H1 (cell line): Measurements from ENCODE around the gene LILRA1. TPM values are rescaled to one million over a fixed set of nuclear protein-coding genes. Genes with fewer than 3 reads are reported as not detected.

Experiments
- CTCF ChIA-PET: fragments of 300-600 bp; sonication (Branson Sonifier 250); formaldehyde crosslinking; loops from one replicate; lab custom pipeline; 2021; ENCODE audit not compliant: partially characterized antibody; lab: Charles Lee
- POLR2A ChIA-PET: fragments of 300-600 bp; sonication (Branson Sonifier 250); formaldehyde crosslinking; loops from one replicate; lab custom pipeline; 2021; ENCODE audit warnings: inconsistent platforms; ENCODE audit not compliant: partially characterized antibody; lab: Charles Lee
- DNase-seq, 2 experiments: peaks; one replicate each; pipeline versions ENCODE4 v3.0.0 to v3.0.0-alpha.2; 2010 to 2022; ENCODE audit warnings: low spot score in 2 of 2, low read depth in 1 of 2, mixed read lengths in 1 of 2
- FAIRE-seq: peaks from 2 replicates; lab custom pipeline; 2011; peaks lifted over from hg19 to GRCh38; lab: Jason Lieb, UNC
- H2AFZ ChIP-seq: 2 replicates; pipeline ENCODE4 v1.8.1; 2012; ENCODE audit warnings: low read length, inconsistent platforms
- H2AK5ac ChIP-seq: 2 replicates; pipeline ENCODE4 v1.6.1; 2013; ENCODE audit warnings: low read depth, low read length
- H2BK120ac ChIP-seq: replicated peaks from 2 replicates; pipeline ENCODE3; 2013; ENCODE audit warnings: low read depth, low read length, inconsistent platforms
- H2BK12ac ChIP-seq: 2 replicates; pipeline ENCODE4 v1.6.1; 2013; ENCODE audit warnings: low read depth, low read length
- H2BK15ac ChIP-seq: 2 replicates; pipeline ENCODE4 v1.6.1; 2013; ENCODE audit warnings: low read length
- H2BK20ac ChIP-seq: 2 replicates; pipeline ENCODE4 v1.6.1; 2013; ENCODE audit warnings: low read length
- H2BK5ac ChIP-seq: 2 replicates; pipeline ENCODE4 v1.6.1; 2013; ENCODE audit warnings: low read depth, low read length
- H3K14ac ChIP-seq: 2 replicates; pipeline ENCODE4 v1.6.1; 2013; ENCODE audit warnings: inconsistent platforms; ENCODE audit not compliant: insufficient read length
- H3K18ac ChIP-seq: 2 replicates; pipeline ENCODE4 v1.6.1; 2013; ENCODE audit warnings: low read length; ENCODE audit errors: extremely low read depth
- H3K23ac ChIP-seq: 2 replicates; pipeline ENCODE4 v1.6.1; 2013; ENCODE audit warnings: inconsistent platforms; ENCODE audit not compliant: insufficient read length
- H3K23me2 ChIP-seq: 2 replicates; pipeline ENCODE4 v1.6.1; 2013; ENCODE audit warnings: low read depth, low read length
- H3K27ac ChIP-seq: 2 replicates; pipeline ENCODE4 v1.6.1; 2011; ENCODE audit warnings: low read depth, low read length, inconsistent platforms
- H3K27me3 ChIP-seq, 4 experiments: replicated peaks in 1 of 4; 1 replicate in 1 of 4; 2 replicates in 3 of 4; pipeline versions ENCODE4 v1.6.1 to v1.8.1; 2011 to 2013; ENCODE audit warnings: low read length in 3 of 4, mild to moderate bottlenecking in 3 of 4, inconsistent platforms in 2 of 4, mixed read lengths in 2 of 4, moderate library complexity in 1 of 4; ENCODE audit not compliant: control insufficient read depth in 3 of 4, insufficient read depth in 3 of 4; ENCODE audit errors: extremely low read depth in 1 of 4
- H3K36me3 ChIP-seq, 4 experiments: 2 replicates each; pipeline versions ENCODE4 v1.6.1 to v1.8.1; 2011 to 2013; ENCODE audit warnings: mild to moderate bottlenecking in 4 of 4, low read length in 3 of 4, moderate library complexity in 2 of 4, control low read depth in 1 of 4, inconsistent platforms in 1 of 4; ENCODE audit not compliant: insufficient read depth in 4 of 4, control insufficient read depth in 2 of 4
- H3K4ac ChIP-seq: replicated peaks from 2 replicates; pipeline ENCODE3; 2013; ENCODE audit warnings: low read length, low read depth, mixed read lengths, inconsistent platforms; ENCODE audit not compliant: insufficient read length
- H3K4me1 ChIP-seq, 4 experiments: replicated peaks in 1 of 4; 1 replicate in 1 of 4; 2 replicates in 3 of 4; pipeline versions ENCODE4 v1.6.1 to v1.8.1; 2011 to 2013; ENCODE audit warnings: low read length in 3 of 4, inconsistent platforms in 2 of 4, mixed read lengths in 1 of 4; ENCODE audit not compliant: insufficient read depth in 4 of 4, control insufficient read depth in 3 of 4
- H3K4me2 ChIP-seq, 2 experiments: 2 replicates each; pipeline versions ENCODE4 v1.6.1 to v1.8.1; 2011 to 2013; ENCODE audit warnings: low read depth in 2 of 2, low read length in 2 of 2, control low read depth in 1 of 2, inconsistent platforms in 1 of 2, mild to moderate bottlenecking in 1 of 2; ENCODE audit not compliant: insufficient read depth in 1 of 2
- H3K4me3 ChIP-seq, 4 experiments: fragments of 200-600, 300-600 bp in 1 of 4; sonication (generic), shearing (Covaris generic), sonication (Bioruptor Twin) in 1 of 4; 2 replicates each; pipeline versions ENCODE4 v1.5.1 to v1.8.1; 2011 to 2016; ENCODE audit warnings: low read length in 4 of 4, low read depth in 3 of 4, control low read depth in 2 of 4, inconsistent platforms in 2 of 4, mild to moderate bottlenecking in 2 of 4, mixed read lengths in 1 of 4, moderate library complexity in 1 of 4; ENCODE audit not compliant: insufficient read depth in 2 of 4; ENCODE audit errors: extremely low read depth in 1 of 4
- H3K56ac ChIP-seq: replicated peaks from 2 replicates; pipeline ENCODE3; 2013; ENCODE audit warnings: low read depth, mild to moderate bottlenecking, mixed read lengths, low read length, inconsistent platforms; ENCODE audit not compliant: insufficient read length
- H3K79me1 ChIP-seq: 2 replicates; pipeline ENCODE4 v1.6.1; 2013; ENCODE audit warnings: low read depth, low read length, control low read depth
- H3K79me2 ChIP-seq, 2 experiments: 2 replicates each; pipeline versions ENCODE4 v1.6.1 to v1.8.1; 2012 to 2013; ENCODE audit warnings: low read length in 2 of 2, mild to moderate bottlenecking in 2 of 2, inconsistent platforms in 1 of 2; ENCODE audit not compliant: insufficient read depth in 2 of 2, control insufficient read depth in 1 of 2
- H3K9ac ChIP-seq, 4 experiments: replicated peaks in 1 of 4; 1 replicate in 1 of 4; 2 replicates in 3 of 4; pipeline versions ENCODE4 v1.6.1 to v1.8.1; 2011 to 2013; ENCODE audit warnings: low read depth in 3 of 4, low read length in 3 of 4, control low read depth in 2 of 4, mild to moderate bottlenecking in 2 of 4, moderate library complexity in 2 of 4, inconsistent platforms in 1 of 4; ENCODE audit errors: extremely low read depth in 1 of 4
- H3K9me3 ChIP-seq, 2 experiments: 2 replicates each; pipeline versions ENCODE4 v1.6.1 to v1.8.1; 2012 to 2013; ENCODE audit warnings: mild to moderate bottlenecking in 2 of 2, moderate library complexity in 2 of 2, control low read depth in 1 of 2, inconsistent platforms in 1 of 2, low read depth in 1 of 2, low read length in 1 of 2, mixed read lengths in 1 of 2; ENCODE audit not compliant: insufficient read depth in 2 of 2
- H4K20me1 ChIP-seq, 2 experiments: replicated peaks in 1 of 2; 2 replicates each; pipeline versions ENCODE3 to v1.8.1; 2011 to 2013; ENCODE audit warnings: inconsistent platforms in 2 of 2, low read length in 2 of 2, mild to moderate bottlenecking in 1 of 2; ENCODE audit not compliant: insufficient read depth in 2 of 2, control insufficient read depth in 1 of 2
- H4K5ac ChIP-seq: 2 replicates; pipeline ENCODE4 v1.6.1; 2013; ENCODE audit warnings: low read length, low read depth, mixed read lengths, inconsistent platforms; ENCODE audit not compliant: insufficient read length
- H4K8ac ChIP-seq: 2 replicates; pipeline ENCODE4 v1.8.0; 2013; ENCODE audit warnings: mild to moderate bottlenecking, moderate library complexity, low read length, inconsistent platforms; ENCODE audit not compliant: insufficient read depth; ENCODE audit errors: extremely low read depth
- H4K91ac ChIP-seq: replicated peaks from 2 replicates; pipeline ENCODE3; 2013; ENCODE audit warnings: low read length, mixed read lengths, inconsistent platforms; ENCODE audit not compliant: insufficient read length
- BACH1 ChIP-seq: IDR thresholded peaks from 2 replicates; pipeline ENCODE4 v1.6.1; 2012; ENCODE audit warnings: low read length, improper control_type of control experiment
- CEBPB ChIP-seq: IDR thresholded peaks from 2 replicates; pipeline ENCODE4 v1.6.1; 2012; ENCODE audit warnings: low read depth, low read length
- CTBP2 ChIP-seq: IDR thresholded peaks from 2 replicates; pipeline ENCODE4 v1.7.0; 2011; ENCODE audit warnings: borderline replicate concordance, mild to moderate bottlenecking, moderate library complexity, mixed read lengths, low read length; ENCODE audit not compliant: insufficient read depth, insufficient read length
- EGR1 ChIP-seq: IDR thresholded peaks from 2 replicates; pipeline ENCODE4 v1.6.1; 2011; ENCODE audit warnings: low read depth, low read length, borderline replicate concordance
- EZH2 ChIP-seq: fragments of 200-600 bp; sonication (generic); IDR thresholded peaks from 2 replicates; pipeline ENCODE4 v1.7.1; 2012; ENCODE audit warnings: low read depth, mild to moderate bottlenecking, moderate library complexity, low read length, inconsistent platforms; ENCODE audit not compliant: severe bottlenecking
- GABPA ChIP-seq: IDR thresholded peaks from 2 replicates; pipeline ENCODE4 v1.6.1; 2011; ENCODE audit warnings: mild to moderate bottlenecking, low read length, moderate library complexity, borderline replicate concordance; ENCODE audit not compliant: insufficient read depth
- KDM1A ChIP-seq: fragments of 200-600, 300-600 bp; sonication (generic); IDR thresholded peaks from 2 replicates; pipeline ENCODE4 v1.7.1; 2016; ENCODE audit warnings: mild to moderate bottlenecking, low read length, borderline replicate concordance
- NANOG ChIP-seq: IDR thresholded peaks from 2 replicates; pipeline ENCODE4 v1.6.1; 2011; ENCODE audit warnings: low read length, low read depth, mild to moderate bottlenecking, inconsistent platforms; ENCODE audit not compliant: insufficient read depth, poor library complexity, severe bottlenecking
- POLR2A ChIP-seq, 2 experiments: IDR thresholded peaks; 1 replicate in 1 of 2; 2 replicates in 1 of 2; pipeline ENCODE4 v1.6.1; 2011; ENCODE audit warnings: low read depth in 2 of 2, low read length in 2 of 2, mild to moderate bottlenecking in 2 of 2; ENCODE audit errors: control extremely low read depth in 1 of 2
- POU5F1 ChIP-seq: IDR thresholded peaks from 2 replicates; pipeline ENCODE4 v1.6.1; 2011; ENCODE audit warnings: low read depth, mild to moderate bottlenecking, low read length, moderate library complexity
- RXRA ChIP-seq: IDR thresholded peaks from 2 replicates; pipeline ENCODE4 v1.6.1; 2011; ENCODE audit warnings: low read depth, mild to moderate bottlenecking, low read length, moderate library complexity; ENCODE audit not compliant: insufficient read depth
- SIN3A ChIP-seq, 2 experiments: IDR thresholded peaks in 1 of 2; conservative IDR thresholded peaks in 1 of 2; 2 replicates each; pipeline ENCODE4 v1.6.1; 2011 to 2012; ENCODE audit warnings: low read length in 2 of 2, improper control_type of control experiment in 1 of 2, low read depth in 1 of 2, mild to moderate bottlenecking in 1 of 2
- SRF ChIP-seq: IDR thresholded peaks from 2 replicates; pipeline ENCODE4 v1.6.1; 2011; ENCODE audit warnings: mild to moderate bottlenecking, low read depth, low read length, moderate library complexity
- YY1 ChIP-seq: IDR thresholded peaks from 2 replicates; pipeline ENCODE4 v1.6.1; 2011; ENCODE audit warnings: low read depth, mild to moderate bottlenecking, low read length
- WGBS, 2 experiments: shearing (Covaris generic) in 1 of 2; methylation state at CpG; one replicate each; pipeline versions ENCODE4 v1.1.6 to v1.1.7; 2013 to 2015; ENCODE audit warnings: low lambda C conversion rate in 2 of 2, mixed read lengths in 2 of 2, inconsistent platforms in 1 of 2, low coverage in 1 of 2, missing lambda C conversion rate in 1 of 2; ENCODE audit not compliant: insufficient replicate concordance in 2 of 2, insufficient coverage in 1 of 2, insufficient read length in 1 of 2; ENCODE audit errors: extremely low coverage in 1 of 2, missing lambda C conversion rate in 1 of 2; 5-methylcytosine and 5-hydroxymethylcytosine counted together
- polyA plus RNA-seq, 7 experiments: library from polyadenylated mRNA; depleted of rRNA in 3 of 7; stranded (reverse) in 5 of 7; unstranded in 2 of 7; fragments of >200 nt in 5 of 7; fragments of 200-250 nt in 2 of 7; gene quantifications; 1 replicate in 5 of 7; 2 replicates in 1 of 7; 4 replicates in 1 of 7; pipeline versions ENCODE4 v1.2.1 to v1.2.3, GENCODE V29; 2011 to 2013; ENCODE audit warnings: missing spikeins in 2 of 7, mixed read lengths in 2 of 7
- total RNA-seq: library from RNA; stranded (reverse); fragmentation: NEBNext Ultra II Directional; extraction: Animal tissue kit (Norgen Biotek cat#: 25700); gene quantifications from 2 replicates; pipeline ENCODE4 v1.2.1, GENCODE V29; 2021

The LILRA1 gene
- total and polyA plus RNA-seq, 2 of the 8 experiments (the other 6 are each of a cell fraction or from before 2014, with no cell fraction given), result not detected

- H4K8ac ChIP-seq, result no peak overlapping the region
- no peak overlapping the region for H3K56ac ChIP-seq
- no peak overlapping the region for H2BK20ac ChIP-seq
- no peak overlapping the region for H3K9ac ChIP-seq
- H3K4me2 ChIP-seq, result no peak overlapping the region
- H3K9me3 ChIP-seq, result peaks cover 65 to 76% of the 10 kb centered on the region in 2 experiments
- H2BK120ac ChIP-seq, result no peak overlapping the region
- no peak overlapping the region for H2BK5ac ChIP-seq
- no peak overlapping the region for H3K14ac ChIP-seq
- WGBS, 2 experiments, result 82% methylated on average over 5 of the region's 6 CpGs; no CpG with 5 or more reads in 1 of the 2 experiments
- no peak for DNase-seq
- H2AK5ac ChIP-seq, result no peak overlapping the region
- ChIA-PET CTCF (interaction anchor here (3.9 kb wide), 1 partner anchor 24 kb away, joined by 16 read pairs; no protein-coding TSS in a partner anchor), POLR2A (no interaction called here)
- no peaks in the 10 kb centered on the region for H3K36me3 ChIP-seq
- H4K91ac ChIP-seq, result no peak overlapping the region
- no peak overlapping the region for H2BK12ac ChIP-seq
- H3K4me1 ChIP-seq, result no peaks in the 10 kb centered on the region
- no peaks in the 10 kb centered on the region for H3K79me2 ChIP-seq
- H2AFZ ChIP-seq, result no peak overlapping the region
- H4K20me1 ChIP-seq, result no peaks in the 10 kb centered on the region
- no peaks in the 10 kb centered on the region for H3K79me1 ChIP-seq
- H3K4me3 ChIP-seq, result no peak overlapping the region
- H3K23ac ChIP-seq, result no peak overlapping the region
- H3K18ac ChIP-seq, result no peak overlapping the region
- no peaks in the 10 kb centered on the region for H3K27me3 ChIP-seq
- FAIRE-seq, result no peak
- no peak overlapping the region for H3K4ac ChIP-seq
- no peak overlapping the region for H4K5ac ChIP-seq
- H2BK15ac ChIP-seq, result no peak overlapping the region
- H3K23me2 ChIP-seq, result no peaks in the 10 kb centered on the region; the same call in 1 of the 2 replicates
- H3K27ac ChIP-seq, result no peak overlapping the region
- no peak for TF ChIP-seq KDM1A
- no peak for TF ChIP-seq POU5F1
- no peak for TF ChIP-seq RXRA
- no peak for TF ChIP-seq CEBPB
- TF ChIP-seq CTBP2, result no peak
- TF ChIP-seq BACH1, result no peak
- no peak for TF ChIP-seq SRF
- TF ChIP-seq EGR1, result no peak
- no peak for TF ChIP-seq POLR2A (IDR thresholded peaks at IDR 0.05; ENCODE audit: control extremely low read depth in 1 of 2, low read depth in 2 of 2, low read length in 2 of 2)
- no peak for TF ChIP-seq SIN3A (conservative IDR thresholded peaks at IDR 0.05 in 1 of 2, IDR thresholded peaks at IDR 0.05 in 1 of 2; ENCODE audit: low read depth in 1 of 2, low read length in 2 of 2)
- no peak for TF ChIP-seq NANOG
- TF ChIP-seq GABPA, result no peak
- TF ChIP-seq YY1, result no peak
- TF ChIP-seq EZH2, result no peak
These were observed 56.8 kb downstream of the LILRA1 start for GRCh38 chr19:54650108-54650655.
